NCI-H146 treated with DMSO at 0.1 percent for 48 hours (cell line): ENCODE data around the gene MFAP2.

Experiments used
- DNase-seq: peaks from one replicate; lab custom pipeline; 2025; ENCODE audit not compliant: unreplicated experiment; lab: John Stamatoyannopoulos, UW

Gene MFAP2, protein sequence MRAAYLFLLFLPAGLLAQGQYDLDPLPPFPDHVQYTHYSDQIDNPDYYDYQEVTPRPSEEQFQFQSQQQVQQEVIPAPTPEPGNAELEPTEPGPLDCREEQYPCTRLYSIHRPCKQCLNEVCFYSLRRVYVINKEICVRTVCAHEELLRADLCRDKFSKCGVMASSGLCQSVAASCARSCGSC

DNA sequence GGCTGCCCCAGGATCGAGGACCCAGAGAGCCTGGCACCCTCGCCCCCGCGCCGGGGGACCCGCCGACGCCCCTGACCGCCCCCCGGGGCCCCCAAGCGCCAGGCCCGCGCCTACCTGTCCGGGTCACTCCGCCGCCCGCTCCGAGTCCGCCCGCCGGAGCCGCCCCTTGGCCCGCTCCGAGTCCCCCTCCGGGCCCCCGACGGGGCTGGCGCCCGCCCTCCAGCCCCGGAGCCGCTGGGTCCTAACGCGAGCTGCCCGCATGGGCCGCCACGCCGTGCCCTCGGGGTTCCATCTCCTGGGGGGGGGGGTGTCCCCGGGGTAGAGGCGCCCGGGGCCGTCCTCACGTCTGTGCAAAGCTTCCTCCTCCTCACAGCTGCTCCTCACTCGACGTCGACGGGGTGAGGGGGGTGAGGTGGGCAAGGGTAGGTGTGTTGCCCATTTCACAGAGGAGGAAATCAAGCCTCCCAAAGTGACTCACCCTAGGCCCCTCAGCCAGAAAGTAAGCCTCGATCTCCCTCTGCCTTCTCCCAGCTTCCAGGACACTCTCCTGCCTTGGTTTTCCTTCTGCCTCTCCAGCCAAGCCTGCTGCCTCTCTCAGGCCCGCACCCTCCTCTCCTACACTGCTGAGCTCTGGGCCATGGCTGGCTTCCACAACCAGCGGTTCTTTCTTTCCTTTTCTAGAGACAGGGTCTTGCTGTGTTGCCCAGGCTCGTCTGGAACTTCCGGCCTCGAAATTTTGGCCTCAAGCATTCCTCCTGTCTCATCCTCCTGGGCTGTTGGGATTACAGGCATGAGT lies at the start of gene MFAP2:
Gene MFAP2, minus strand, starts transcription at position 148 of the 796 bp plus-strand sequence. CDS start 2,347 bp downstream, outside the sequence.
- DNase-seq = no peak

DNA sequence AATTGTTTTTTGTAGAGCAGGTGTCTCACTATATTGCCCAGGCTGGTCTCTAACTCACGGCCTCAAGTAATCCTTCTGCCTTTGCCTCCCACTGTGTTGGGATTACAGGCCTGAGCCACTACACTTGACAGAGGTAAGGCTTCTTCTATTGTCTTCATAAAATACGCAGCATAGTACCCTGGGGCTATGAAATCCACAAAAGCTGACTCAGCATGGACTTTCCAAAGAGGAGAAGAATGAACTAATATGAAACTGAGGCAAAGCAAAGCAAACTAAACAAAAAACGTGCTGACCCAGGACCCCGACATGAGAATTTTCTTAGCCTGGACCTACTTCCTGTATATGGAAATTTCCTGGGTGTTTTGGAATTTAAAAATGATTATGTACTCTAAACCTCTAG lies 49.8 kb upstream of the MFAP2 start:
- no peak for DNase-seq

DNA sequence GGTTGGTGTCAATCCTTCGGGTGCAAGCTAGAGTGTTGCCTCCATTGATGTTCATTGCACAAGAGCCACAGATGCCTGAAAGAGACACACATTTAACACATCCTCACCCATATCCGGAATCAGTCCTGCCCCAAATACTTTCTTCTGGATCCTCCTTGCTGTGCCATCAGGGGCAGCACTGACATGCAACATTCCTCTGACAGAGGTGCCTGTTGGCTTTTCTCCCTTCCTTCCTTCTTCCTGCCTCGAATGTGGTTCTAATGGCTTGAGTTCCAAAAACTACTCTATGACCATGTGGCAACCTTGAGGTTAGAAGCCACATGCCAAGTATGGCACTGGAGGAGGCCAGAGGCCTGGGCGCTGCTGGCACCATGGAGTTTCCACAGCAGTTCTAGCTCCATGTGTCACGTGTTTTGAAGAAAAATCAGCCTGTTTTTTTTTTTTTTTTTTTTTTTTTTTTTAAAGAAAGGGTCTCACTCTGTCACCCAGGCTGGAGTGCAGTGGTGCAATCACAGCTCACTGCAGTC lies 48.3 kb upstream of the MFAP2 start:
- DNase-seq = no peak

DNA sequence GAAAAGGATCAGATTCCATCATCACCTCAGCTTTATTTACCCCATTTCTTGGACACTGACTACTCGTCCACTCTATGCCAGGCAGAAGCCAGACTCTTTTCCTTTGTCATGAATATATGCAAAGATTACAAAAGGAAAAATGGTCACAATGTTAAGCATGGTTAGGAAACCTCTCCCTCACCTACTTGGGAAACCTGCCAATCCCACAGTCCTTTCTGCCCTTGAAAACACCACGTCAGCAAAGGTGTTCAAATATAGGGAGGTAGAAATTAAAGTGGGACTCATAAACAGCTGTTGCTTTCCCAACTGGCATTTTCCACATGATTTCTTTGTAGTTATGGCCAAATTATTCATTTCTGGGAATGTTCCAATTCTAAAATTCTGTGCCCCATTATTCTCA lies 47.5 kb upstream of the MFAP2 start:
- no peak for DNase-seq

DNA sequence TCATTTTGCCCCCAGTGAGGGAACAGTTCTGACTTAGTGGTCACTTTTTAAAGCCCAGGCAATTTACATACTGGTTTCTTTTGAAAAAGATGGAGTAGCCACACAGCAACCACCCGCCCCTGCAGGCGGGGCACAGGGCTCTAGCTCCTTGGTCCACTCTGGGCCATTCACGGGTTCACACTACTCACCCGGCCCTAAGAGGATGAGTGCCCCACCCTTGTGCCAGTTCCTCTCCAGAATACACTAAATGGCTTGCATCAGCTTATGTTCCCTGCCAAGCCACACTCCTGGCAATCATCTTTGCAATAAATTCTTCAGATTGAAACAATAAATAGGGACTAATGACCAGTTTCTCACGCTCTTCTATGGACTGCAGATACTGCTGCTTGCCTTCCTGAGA lies 47.0 kb upstream of the MFAP2 start:
- no peak for DNase-seq

DNA sequence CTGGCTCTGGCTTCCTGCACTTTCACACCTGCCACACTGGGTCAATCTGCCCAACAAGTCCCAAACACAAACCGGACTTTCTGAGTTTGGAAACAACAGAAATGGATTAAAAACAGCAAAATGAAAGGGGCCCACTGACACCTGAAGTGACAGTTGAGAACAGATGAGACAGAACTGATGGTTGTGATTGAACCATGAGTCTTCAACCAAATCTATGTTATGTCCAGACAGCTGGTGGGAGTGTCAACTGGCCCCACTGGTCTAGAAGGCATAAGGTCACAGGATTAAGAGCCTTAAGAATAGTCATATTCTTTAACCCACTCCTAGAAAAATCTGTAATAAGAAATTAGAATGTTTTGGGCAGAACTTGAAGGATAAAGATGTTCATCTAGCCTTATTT lies 44.3 kb upstream of the MFAP2 start:
- DNase-seq = no peak

DNA sequence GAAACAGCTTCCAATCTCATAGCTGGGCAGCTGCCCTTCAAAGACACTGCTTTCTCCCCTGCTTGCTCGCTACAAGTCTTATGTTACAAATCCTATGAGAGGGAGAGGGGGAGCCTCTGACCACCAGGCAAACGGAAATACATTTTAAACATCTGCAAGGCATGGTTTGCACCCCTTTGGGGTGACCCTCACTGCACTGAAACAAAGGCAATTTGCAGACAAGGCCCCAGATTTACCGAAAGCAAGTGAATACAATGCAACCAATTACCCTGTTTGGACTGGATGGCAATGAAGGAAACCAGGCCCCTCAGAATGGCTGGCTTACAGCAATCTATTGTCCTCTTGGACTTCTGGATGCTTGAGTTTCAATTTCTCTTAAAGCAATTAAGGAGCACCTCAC lies 43.2 kb upstream of the MFAP2 start:
- no peak for DNase-seq

DNA sequence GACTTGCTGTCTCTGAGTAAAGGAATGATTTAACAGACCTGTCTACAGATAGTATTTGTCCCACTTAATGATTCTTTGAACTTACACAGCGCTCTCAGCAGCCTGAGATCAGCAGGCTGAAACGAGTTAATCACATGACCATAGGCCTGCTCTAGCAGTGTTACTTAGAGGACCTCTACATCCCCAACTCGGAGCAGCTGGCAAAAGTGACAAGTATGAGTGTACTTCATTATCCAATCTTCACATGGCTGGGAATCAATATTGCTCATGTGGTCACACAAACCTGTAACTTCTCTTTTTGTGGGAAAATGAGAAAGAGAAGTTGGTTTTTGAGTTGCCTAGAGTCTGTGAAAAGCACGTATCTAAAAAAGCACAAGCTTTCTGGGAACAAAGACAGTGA lies 42.7 kb upstream of the MFAP2 start:
- no peak for DNase-seq

DNA sequence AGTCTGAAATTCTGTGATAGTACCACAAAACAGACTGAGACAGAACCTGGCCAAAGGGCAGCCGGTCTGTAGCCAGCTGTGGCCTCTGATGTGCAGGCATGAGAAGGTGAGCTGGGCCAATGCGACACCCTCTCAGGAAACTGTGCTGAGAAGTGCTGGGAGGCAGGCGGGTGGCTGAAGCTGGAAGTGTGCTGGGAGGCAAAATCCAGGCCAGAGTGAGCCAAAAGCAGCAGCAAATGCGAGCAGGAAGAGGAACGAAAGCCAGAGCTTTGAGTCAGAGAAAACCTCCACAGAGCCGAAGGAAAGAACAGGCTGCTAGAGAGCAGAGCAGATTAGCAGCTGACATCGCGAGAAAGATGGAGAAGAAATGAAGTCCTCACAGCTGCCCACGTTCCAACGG lies 41.5 kb upstream of the MFAP2 start:
- DNase-seq = no peak

DNA sequence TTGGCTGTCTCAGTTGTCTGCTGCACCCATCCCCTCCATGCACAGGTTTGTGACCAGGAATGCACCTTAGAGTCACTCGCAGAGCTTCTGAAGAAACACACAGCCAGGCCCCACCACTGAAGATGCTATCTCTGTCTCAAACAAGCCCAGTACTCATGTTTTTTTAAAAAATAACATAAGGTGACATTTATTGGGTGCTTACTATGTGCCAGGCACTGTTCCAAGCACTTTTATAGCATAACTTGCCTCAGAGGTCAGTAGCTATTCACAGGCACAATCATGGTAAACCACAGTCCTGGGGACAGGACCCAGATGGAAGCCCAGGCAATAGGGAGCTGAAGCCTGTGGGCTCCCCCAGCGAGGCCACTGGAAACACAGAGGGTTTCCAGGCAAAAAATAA lies 40.1 kb upstream of the MFAP2 start:
- DNase-seq = no peak

DNA sequence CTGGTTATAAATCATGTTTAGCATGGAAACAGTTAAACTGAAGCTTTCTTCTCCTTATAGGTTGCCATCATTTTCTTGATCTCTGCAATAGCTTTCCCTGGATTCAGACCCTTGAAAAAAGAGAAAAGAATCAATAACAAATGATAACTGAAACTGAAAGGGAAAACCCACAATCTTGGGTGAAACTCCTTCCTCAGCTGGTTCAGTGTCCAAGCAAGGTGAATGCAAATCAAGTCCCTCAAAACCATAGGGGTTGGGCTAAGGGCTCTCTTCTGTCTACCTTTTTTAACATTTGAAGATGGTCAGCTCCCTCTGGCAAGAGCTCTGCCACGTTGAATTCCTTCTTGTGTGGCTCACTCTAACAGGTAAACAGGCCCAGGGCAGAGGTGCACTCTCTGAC lies 38.4 kb upstream of the MFAP2 start:
- DNase-seq = no peak

DNA sequence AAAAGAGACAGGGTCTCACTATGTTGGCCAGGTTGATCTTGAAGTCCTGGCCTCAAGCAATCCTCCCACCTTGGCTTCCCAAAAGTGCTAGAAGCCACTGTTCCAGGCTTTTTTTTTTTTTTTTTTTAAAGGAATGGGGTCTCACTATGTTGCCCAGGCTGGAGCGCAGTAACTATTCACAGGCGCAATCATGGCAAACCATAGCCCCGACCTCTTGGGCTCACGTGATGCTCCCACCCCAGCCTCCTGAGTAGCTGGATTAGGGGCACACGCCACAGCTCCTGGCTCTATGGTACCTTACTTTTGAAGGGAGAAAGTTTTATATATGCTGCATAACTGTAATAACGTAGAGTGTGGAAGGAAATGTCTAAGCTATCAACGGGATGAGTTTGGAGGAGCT lies 37.0 kb upstream of the MFAP2 start:
- DNase-seq = no peak

DNA sequence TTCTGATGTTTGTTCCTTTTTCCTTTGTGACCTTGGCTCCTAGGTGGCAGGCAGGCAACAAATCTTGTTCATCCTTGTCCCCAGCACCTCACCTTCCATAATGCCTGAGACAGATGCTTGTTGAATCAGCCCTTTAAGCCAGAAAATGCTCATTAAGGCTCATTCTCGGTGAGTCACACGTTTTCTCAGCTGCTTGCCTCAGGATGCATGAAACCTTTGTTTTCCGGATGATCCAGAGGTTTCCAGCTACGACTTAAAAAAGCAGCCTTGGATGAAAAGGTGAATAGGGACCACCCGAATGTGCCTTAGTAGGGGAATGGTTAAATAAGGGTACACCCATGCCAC lies 35.9 kb upstream of the MFAP2 start:
- no peak for DNase-seq

DNA sequence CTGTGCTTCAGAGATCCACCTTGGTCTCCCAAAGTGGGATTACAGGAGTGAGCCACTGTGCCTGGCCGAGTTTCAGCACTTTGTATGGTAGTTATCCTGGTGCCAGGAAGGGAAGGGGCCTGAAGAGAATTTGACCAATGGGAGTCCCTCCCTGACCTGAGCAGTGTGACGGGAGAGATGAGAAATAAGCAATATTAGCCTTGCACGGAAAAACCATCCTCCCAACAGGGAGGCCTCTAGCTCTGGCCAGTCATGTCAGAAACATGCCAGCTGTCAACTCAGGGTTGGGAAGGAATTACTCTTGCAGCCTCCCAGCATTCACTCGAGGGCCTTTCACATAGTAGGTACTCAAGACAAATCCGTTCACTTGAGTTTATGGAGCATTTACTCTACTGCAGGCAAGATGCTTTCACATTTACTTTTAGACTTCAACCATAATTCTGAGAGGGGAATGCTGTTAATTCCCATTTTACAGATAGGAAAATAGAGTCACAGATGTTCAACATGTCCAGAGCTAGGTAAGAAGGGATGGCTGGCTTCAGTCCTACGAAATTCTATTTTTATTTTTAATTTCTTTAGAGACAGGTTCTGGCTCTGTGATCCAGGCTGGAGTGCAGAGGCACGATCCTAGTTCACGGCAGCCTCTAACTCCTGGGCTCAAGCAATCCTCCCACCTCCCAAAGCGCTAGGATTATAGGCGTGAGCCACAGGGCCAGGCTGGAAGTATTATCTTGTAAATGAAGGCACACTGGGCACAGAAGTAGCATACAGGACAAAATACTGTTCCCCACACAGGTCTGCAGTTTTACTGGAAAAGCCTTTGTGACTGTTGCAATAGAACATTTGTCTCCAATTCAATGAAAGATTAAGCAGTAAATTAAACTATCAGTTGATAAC lies 34.5 kb upstream of the MFAP2 start:
- no peak for DNase-seq

DNA sequence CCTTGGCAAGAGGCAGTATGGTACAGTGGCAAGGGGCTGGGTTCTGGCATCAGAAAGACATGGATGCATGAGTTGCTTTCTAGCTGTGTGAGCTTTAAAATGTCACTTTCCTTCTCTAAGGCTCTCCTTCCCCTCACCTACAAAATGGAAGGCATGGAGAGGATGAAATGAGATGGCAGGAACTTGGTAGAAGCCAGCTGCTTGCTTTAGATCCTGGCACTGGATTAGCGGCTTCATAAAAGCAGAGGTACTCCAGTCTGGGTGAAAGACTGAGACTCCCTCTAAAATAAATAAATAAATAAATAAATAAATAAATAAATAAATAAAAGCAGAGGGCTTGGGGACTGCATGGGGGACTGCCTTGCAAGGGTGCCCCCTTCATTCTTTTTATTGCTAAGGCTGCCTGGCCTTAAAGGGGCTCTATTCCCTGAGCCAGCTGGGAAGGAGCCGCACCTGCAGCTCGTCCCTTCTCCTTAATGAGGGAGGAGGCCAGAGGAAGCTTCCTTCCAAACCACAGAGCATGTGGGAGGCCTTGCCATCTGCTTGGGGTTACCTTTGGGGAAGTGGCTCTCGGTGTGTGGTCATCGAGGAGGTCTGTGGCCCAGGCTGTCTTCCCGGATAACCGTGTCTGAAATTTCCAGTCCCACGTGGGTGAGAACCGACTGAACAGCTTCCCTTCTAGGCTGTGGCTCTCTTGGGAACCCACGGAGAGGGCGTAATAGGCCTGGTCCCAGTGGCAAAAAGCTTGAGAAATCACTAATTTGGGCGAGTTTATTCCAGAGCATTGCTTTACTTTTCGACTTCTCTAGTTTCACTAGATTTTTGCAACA lies 33.3 kb upstream of the MFAP2 start:
- no peak for DNase-seq

DNA sequence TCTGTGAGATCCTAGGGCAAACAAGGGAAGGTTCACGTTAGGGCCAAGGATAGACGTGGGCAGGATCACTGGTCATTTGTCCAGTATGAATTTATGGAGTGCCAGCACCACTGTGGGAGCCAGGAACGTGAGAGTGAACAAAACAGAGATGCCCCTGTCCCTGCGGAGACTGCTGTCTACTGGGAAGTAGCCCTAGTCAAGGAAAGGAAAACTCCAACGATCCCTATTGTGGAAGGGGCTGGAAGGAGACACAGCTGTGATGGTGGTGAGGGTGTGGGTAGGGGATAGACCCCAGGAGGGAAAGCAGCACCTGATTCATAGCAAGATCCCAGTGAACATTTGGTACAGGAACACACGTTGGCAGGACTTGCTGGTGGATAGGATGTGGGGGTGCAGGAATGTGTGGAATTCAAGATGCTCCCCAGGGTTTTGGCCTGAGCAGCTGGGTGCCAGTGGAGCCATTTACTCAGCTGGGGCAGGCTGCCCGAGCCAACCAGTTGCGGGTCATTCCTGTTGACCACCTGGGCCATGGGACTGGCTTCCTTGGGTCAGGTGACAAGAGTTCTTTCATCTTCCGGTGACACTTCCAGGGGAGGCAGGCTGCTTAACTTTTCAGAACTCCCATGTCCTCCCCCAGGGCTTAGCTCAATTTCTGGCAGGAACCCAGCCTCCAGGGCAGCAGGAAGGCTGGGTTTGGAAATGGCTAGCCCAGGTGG lies 32.5 kb upstream of the MFAP2 start:
- no peak for DNase-seq

DNA sequence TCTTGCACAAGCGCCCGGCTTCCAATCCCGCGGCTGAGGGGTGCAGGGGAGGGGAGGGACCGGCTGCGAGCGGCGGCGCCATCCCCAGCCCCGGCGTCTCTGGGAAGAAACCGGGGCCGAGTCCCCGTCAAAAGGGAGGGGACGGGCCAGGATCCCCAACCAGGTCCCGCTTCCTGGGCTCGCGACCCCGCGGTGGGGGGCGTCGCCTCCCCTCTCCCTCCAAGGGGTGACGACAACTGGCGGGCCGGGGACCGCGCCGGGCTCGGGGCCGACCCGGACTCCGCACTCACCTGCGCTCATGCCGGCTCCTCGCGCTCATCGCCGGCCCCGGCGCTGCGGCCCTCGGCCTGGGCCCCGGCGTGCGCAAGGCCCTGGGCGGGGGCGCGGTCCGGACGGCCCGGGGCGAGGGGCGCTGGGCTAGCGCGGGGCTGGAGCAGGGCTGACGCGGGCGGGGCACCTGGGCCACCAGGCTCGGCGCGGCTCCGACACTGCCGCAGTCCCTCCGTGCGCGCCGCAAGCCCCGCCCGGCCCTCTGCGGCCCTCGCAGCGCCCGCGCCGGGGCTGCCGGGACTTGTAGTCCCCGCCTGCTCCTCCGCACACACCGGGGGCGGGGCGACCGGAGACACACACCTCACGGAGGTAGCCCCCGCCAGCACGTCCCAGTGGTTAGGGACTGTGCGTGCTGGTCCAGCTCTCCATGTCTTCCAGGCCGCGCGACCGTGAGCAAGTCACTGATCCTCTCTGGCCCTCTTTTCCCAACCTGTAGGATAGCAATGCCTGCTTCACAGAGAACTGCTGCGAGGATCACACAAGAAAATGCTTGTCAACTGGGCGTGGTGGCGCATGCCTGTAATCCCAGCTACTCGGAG lies 31.3 kb upstream of the MFAP2 start, which contains the start of gene ATP13A2:
Gene ATP13A2, minus strand, starts transcription at position 490 of the 869 bp plus-strand sequence. Its CDS starts 190 bp downstream, at position 300.
- peak; percentile 59 for DNase-seq

DNA sequence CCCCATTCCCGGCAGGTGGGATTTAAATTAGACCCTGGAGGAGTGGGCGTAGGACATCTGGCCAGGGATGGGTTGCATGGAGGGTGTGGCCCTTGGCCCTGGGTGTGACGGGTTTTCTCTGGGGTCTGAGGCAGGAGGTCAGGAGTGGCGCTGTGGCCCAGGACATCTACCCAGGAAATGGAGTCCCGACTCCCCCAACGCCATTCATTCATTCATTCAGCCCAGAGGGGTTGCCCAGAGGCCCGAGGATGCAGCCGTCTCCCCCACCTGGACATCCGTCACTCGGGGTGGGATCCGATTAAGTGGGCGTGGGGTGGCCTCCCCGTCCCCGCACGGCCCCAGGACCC lies 30.6 kb upstream of the MFAP2 start:
- DNase-seq = no peak

DNA sequence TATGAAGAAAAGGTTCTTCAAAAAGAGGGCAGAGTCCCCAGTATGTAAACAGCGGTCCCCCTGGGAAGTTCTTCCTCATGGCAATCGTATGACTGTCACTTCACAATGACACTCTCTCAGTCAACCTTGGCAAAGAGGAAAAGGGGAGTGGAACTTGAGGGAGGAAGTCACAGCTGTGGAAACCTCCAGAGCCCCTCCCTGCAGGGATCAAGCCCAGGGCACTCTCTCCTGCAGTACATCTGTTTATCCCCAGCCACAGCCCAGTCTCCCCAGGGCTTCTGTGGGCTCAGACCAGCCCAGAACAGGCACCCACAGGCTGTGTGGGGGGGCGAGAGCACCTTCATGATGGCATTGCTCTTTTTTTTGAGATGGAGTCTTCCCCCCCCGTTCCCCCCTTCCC lies 29.3 kb upstream of the MFAP2 start:
- DNase-seq = no peak
